SK-N-SH treated with all-trans-retinoic acid at 6 μM for 48 hours (cell line): ENCODE data around the gene P2RY14.

Source experiments
- ATAC-seq: fragments of 200-7000 bp; cut with Tn5 transposase; 3 replicates; pipeline ENCODE4 v1.9.1; 2020; ENCODE audit warnings: mild to moderate bottlenecking, moderate library complexity
- ARNTL ChIP-seq: fragments of 450-650 bp; formaldehyde crosslinking; IDR thresholded peaks from 2 replicates; pipeline ENCODE4 v1.5.0; 2020; ENCODE audit warnings: low read depth, mild to moderate bottlenecking, moderate library complexity, borderline replicate concordance
- BACH2 ChIP-seq: fragments of 250-450 bp; sonication (Bioruptor Pico); IDR thresholded peaks from 2 replicates; pipeline ENCODE4 v1.9.0; 2021; ENCODE audit warnings: mild to moderate bottlenecking, borderline replicate concordance
- CSDC2 ChIP-seq: fragments of 250-450 bp; sonication (Bioruptor Pico); IDR thresholded peaks from 2 replicates; pipeline ENCODE4 v1.5.0; 2020; ENCODE audit warnings: mild to moderate bottlenecking, moderate library complexity
- ESRRG ChIP-seq: fragments of 250-450 bp; sonication (Bioruptor Pico); IDR thresholded peaks from 2 replicates; pipeline ENCODE4 v1.6.1; 2021; ENCODE audit warnings: mild to moderate bottlenecking
- GLIS3 ChIP-seq: fragments of 250-450 bp; sonication (Bioruptor Pico); IDR thresholded peaks from 2 replicates; pipeline ENCODE4 v1.5.0; 2020; ENCODE audit warnings: mild to moderate bottlenecking, moderate library complexity
- ISL1 ChIP-seq: fragments of 250-450 bp; sonication (Bioruptor Pico); IDR thresholded peaks from 2 replicates; pipeline ENCODE4 v2.1.2; 2022; ENCODE audit warnings: mild to moderate bottlenecking, moderate library complexity
- OSR1 ChIP-seq: fragments of 250-450 bp; sonication (Bioruptor Pico); IDR thresholded peaks from 2 replicates; pipeline ENCODE4 v1.8.0; 2022; ENCODE audit warnings: moderate library complexity, mild to moderate bottlenecking, inconsistent platforms
- PATZ1 ChIP-seq: fragments of 250-450 bp; sonication (Bioruptor Pico); IDR thresholded peaks from 2 replicates; pipeline ENCODE4 v1.8.0; 2020; ENCODE audit warnings: mild to moderate bottlenecking, moderate library complexity, borderline replicate concordance
- POU6F1 ChIP-seq: fragments of 250-450 bp; sonication (Bioruptor Pico); IDR thresholded peaks from 2 replicates; pipeline ENCODE4 v1.8.0; 2021; ENCODE audit warnings: low read depth, mild to moderate bottlenecking, moderate library complexity, borderline replicate concordance
- PPARA ChIP-seq: fragments of 250-450 bp; sonication (Bioruptor Pico); IDR thresholded peaks from 2 replicates; pipeline ENCODE4 v1.5.0; 2020; ENCODE audit warnings: mild to moderate bottlenecking, borderline replicate concordance
- TCF4 ChIP-seq: fragments of 250-450 bp; sonication (Bioruptor Pico); IDR thresholded peaks from 2 replicates; pipeline ENCODE4 v1.8.0; 2021; ENCODE audit warnings: mild to moderate bottlenecking, moderate library complexity, borderline replicate concordance
- TOX ChIP-seq: fragments of 250-450 bp; sonication (Bioruptor Pico); IDR thresholded peaks from 2 replicates; pipeline ENCODE4 v1.8.0; 2021; ENCODE audit warnings: mild to moderate bottlenecking, moderate library complexity, borderline replicate concordance
- ZC3H10 ChIP-seq: fragments of 250-450 bp; sonication (Bioruptor Pico); IDR thresholded peaks from 2 replicates; pipeline ENCODE4 v1.5.1; 2021; ENCODE audit warnings: mild to moderate bottlenecking, moderate library complexity
- ZFP3 ChIP-seq: fragments of 250-450 bp; sonication (Bioruptor Pico); IDR thresholded peaks from 2 replicates; pipeline ENCODE4 v1.5.0; 2020; ENCODE audit warnings: mild to moderate bottlenecking, moderate library complexity
- ZFP30 ChIP-seq: fragments of 450-650 bp; formaldehyde crosslinking; IDR thresholded peaks from 2 replicates; pipeline ENCODE4 v1.5.0; 2022; ENCODE audit warnings: mild to moderate bottlenecking, moderate library complexity
- ZNF565 ChIP-seq: fragments of 450-650 bp; formaldehyde crosslinking; conservative IDR thresholded peaks from 2 replicates; pipeline ENCODE4 v1.5.0; 2020; ENCODE audit warnings: low read depth, mild to moderate bottlenecking, moderate library complexity
- ZNF70 ChIP-seq: fragments of 450-650 bp; formaldehyde crosslinking; IDR thresholded peaks from 2 replicates; pipeline ENCODE4 v1.5.0; 2020; ENCODE audit warnings: mild to moderate bottlenecking, moderate library complexity
- ZNF8 ChIP-seq: fragments of 450-650 bp; formaldehyde crosslinking; IDR thresholded peaks from 2 replicates; pipeline ENCODE4 v1.5.0; 2020; ENCODE audit warnings: mild to moderate bottlenecking, moderate library complexity
- TF ChIP-seq, protein P1 (sequence below): fragments of 250-450 bp; sonication (Bioruptor Pico); IDR thresholded peaks from 2 replicates; pipeline ENCODE4 v1.5.1; 2020; ENCODE audit warnings: low read depth, mild to moderate bottlenecking, moderate library complexity
- TF ChIP-seq, protein P2 (sequence below): fragments of 250-450 bp; sonication (Bioruptor Pico); IDR thresholded peaks from 2 replicates; pipeline ENCODE4 v1.5.1; 2021; ENCODE audit warnings: mild to moderate bottlenecking, moderate library complexity
- TF ChIP-seq, protein P3 (sequence below): fragments of 250-450 bp; sonication (Bioruptor Pico); IDR thresholded peaks from 2 replicates; pipeline ENCODE4 v1.5.0; 2020; ENCODE audit warnings: mild to moderate bottlenecking, moderate library complexity

Gene P2RY14

DNA sequence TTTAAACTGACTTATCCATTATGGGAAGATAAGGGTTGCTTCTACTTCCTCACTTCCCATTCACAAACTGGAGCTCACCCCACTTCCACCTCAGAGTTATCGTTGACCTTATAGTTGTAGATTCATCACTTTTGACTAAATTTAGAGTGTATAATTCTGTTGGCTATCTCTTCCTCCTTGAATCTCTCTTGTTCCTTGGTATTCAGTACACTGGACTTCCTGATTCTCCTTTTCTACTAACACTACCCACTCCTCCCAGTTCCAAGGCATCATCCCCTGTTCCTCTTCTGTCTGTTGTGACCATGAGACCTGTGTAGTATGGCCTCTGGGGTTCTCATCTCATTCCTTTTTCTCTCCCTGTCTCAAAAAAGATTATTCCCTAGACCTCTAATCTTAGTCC, 44.2 kb upstream of the P2RY14 start:
- TF ChIP-seq ISL1 (no peak), OSR1 (CRISPR knock-in tag) (no peak), GLIS3 (no peak), ZNF70 (CRISPR knock-in tag) (no peak), ARNTL (no peak), ZNF8 (CRISPR knock-in tag) (no peak), ZNF565 (CRISPR knock-in tag) (no peak), TOX (CRISPR knock-in tag) (no peak), BACH2 (CRISPR knock-in tag) (no peak), CSDC2 (CRISPR knock-in tag) (no peak)
- TF ChIP-seq, protein P1, sequence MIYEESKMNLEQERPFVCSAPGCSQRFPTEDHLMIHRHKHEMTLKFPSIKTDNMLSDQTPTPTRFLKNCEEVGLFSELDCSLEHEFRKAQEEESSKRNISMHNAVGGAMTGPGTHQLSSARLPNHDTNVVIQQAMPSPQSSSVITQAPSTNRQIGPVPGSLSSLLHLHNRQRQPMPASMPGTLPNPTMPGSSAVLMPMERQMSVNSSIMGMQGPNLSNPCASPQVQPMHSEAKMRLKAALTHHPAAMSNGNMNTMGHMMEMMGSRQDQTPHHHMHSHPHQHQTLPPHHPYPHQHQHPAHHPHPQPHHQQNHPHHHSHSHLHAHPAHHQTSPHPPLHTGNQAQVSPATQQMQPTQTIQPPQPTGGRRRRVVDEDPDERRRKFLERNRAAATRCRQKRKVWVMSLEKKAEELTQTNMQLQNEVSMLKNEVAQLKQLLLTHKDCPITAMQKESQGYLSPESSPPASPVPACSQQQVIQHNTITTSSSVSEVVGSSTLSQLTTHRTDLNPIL (CRISPR knock-in tag): no peak
- TF ChIP-seq, protein P2, sequence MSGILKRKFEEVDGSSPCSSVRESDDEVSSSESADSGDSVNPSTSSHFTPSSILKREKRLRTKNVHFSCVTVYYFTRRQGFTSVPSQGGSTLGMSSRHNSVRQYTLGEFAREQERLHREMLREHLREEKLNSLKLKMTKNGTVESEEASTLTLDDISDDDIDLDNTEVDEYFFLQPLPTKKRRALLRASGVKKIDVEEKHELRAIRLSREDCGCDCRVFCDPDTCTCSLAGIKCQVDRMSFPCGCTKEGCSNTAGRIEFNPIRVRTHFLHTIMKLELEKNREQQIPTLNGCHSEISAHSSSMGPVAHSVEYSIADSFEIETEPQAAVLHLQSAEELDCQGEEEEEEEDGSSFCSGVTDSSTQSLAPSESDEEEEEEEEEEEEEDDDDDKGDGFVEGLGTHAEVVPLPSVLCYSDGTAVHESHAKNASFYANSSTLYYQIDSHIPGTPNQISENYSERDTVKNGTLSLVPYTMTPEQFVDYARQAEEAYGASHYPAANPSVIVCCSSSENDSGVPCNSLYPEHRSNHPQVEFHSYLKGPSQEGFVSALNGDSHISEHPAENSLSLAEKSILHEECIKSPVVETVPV: no peak
- TF ChIP-seq, all 23 proteins: peak for 0
- no peak for ATAC-seq

DNA sequence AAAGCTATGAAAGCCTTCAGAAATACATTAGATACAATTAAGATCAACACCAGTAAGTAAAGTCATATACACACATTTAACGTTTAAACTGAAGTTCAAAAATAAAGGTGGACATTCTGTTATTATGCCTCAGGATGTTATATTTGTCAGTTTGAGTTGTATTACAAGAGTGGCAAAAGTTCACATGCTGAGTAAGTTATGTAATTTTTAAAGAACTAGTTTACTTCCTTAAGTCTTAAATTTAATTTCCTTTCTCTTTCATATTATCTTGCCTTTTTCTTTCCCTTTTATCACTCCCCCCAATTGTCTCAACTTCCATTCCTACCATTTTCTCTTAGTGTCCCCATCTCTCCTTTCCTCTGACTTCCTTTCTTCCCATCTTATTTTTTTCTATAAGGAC, 43.2 kb upstream of the P2RY14 start:
- no peak for ATAC-seq
- TF ChIP-seq ZFP30 (CRISPR knock-in tag) (no peak), ZNF8 (CRISPR knock-in tag) (no peak), POU6F1 (no peak), CSDC2 (CRISPR knock-in tag) (no peak), PPARA (no peak), ISL1 (no peak), ZNF565 (CRISPR knock-in tag) (no peak), ZFP3 (CRISPR knock-in tag) (no peak), ESRRG (CRISPR knock-in tag) (no peak), ZC3H10 (no peak), ZNF70 (CRISPR knock-in tag) (no peak), TOX (CRISPR knock-in tag) (no peak), OSR1 (CRISPR knock-in tag) (no peak), PATZ1 (CRISPR knock-in tag) (no peak), TCF4 (no peak), GLIS3 (no peak)
- TF ChIP-seq, protein P2: no peak
- TF ChIP-seq, protein P3, sequence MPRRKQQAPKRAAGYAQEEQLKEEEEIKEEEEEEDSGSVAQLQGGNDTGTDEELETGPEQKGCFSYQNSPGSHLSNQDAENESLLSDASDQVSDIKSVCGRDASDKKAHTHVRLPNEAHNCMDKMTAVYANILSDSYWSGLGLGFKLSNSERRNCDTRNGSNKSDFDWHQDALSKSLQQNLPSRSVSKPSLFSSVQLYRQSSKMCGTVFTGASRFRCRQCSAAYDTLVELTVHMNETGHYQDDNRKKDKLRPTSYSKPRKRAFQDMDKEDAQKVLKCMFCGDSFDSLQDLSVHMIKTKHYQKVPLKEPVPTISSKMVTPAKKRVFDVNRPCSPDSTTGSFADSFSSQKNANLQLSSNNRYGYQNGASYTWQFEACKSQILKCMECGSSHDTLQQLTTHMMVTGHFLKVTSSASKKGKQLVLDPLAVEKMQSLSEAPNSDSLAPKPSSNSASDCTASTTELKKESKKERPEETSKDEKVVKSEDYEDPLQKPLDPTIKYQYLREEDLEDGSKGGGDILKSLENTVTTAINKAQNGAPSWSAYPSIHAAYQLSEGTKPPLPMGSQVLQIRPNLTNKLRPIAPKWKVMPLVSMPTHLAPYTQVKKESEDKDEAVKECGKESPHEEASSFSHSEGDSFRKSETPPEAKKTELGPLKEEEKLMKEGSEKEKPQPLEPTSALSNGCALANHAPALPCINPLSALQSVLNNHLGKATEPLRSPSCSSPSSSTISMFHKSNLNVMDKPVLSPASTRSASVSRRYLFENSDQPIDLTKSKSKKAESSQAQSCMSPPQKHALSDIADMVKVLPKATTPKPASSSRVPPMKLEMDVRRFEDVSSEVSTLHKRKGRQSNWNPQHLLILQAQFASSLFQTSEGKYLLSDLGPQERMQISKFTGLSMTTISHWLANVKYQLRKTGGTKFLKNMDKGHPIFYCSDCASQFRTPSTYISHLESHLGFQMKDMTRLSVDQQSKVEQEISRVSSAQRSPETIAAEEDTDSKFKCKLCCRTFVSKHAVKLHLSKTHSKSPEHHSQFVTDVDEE: no peak

GRCh38 chr3:151320131-151320530, 41.8 kb upstream of the P2RY14 start:
- TF ChIP-seq, protein P1 (CRISPR knock-in tag): no peak
- no peak for TF ChIP-seq PATZ1 (CRISPR knock-in tag)
- ATAC-seq: no peak
